ENCODE results near the gene PRKAR1B.

PRKAR1B gene

DNA sequence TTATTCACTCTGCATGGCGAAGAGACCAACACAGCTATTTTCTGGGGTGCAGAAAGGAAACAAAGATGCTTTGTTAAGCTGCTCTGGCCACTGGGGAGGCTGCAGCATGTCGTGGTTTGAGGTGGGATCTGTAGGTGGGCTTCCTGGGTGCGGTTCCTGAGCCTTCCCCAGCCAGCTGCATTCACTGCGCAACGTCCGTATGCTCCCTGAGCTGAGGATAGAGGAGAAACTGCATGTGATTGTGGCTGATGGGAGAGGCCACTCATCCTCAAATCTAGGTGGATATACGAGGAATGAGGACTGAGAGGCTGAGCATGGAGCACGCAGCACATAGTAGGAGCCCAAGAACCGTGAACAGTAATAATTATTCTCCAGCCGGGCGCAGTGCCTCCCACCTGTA, 10.4 kb downstream of the PRKAR1B start:
- H3K9ac ChIP-seq (ENCODE audit: low read length), result no peak overlapping the region
- no peak for TF ChIP-seq EZH2 (IDR thresholded peaks at IDR 0.05; ENCODE audit: borderline replicate concordance, low read length)
- TF ChIP-seq, protein P1, sequence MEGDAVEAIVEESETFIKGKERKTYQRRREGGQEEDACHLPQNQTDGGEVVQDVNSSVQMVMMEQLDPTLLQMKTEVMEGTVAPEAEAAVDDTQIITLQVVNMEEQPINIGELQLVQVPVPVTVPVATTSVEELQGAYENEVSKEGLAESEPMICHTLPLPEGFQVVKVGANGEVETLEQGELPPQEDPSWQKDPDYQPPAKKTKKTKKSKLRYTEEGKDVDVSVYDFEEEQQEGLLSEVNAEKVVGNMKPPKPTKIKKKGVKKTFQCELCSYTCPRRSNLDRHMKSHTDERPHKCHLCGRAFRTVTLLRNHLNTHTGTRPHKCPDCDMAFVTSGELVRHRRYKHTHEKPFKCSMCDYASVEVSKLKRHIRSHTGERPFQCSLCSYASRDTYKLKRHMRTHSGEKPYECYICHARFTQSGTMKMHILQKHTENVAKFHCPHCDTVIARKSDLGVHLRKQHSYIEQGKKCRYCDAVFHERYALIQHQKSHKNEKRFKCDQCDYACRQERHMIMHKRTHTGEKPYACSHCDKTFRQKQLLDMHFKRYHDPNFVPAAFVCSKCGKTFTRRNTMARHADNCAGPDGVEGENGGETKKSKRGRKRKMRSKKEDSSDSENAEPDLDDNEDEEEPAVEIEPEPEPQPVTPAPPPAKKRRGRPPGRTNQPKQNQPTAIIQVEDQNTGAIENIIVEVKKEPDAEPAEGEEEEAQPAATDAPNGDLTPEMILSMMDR (IDR thresholded peaks at IDR 0.05; ENCODE audit: low read length), result no peak
- peaks cover 3% of the 10 kb centered on the region; the same call in 1 of the 2 replicates for H3K9me3 ChIP-seq (ENCODE audit: low read length)
- H3K4me3 ChIP-seq (ENCODE audit: low read depth, low read length, poor library complexity, severe bottlenecking), result no peak overlapping the region
- H4K20me1 ChIP-seq (ENCODE audit: insufficient read depth, low read length), result no peaks in the 10 kb centered on the region
- no peaks in the 10 kb centered on the region; the same call in 1 of the 2 replicates for H3K36me3 ChIP-seq (ENCODE audit: insufficient read depth, low read length)
- H3K4me1 ChIP-seq (ENCODE audit: insufficient read depth, low read length, severe bottlenecking), result no peaks in the 10 kb centered on the region
- no peaks in the 10 kb centered on the region for H3K9me2 ChIP-seq (ENCODE audit: low read depth, low read length)
- no peak overlapping the region for H3K27ac ChIP-seq (ENCODE audit: low read depth, low read length, poor library complexity, severe bottlenecking)
- H2AFZ ChIP-seq (ENCODE audit: low read length), result no peak overlapping the region
- H3F3A ChIP-seq (ENCODE audit: insufficient read depth, low read length), result no peaks in the 10 kb centered on the region
- no peaks in the 10 kb centered on the region for H3K79me2 ChIP-seq (ENCODE audit: insufficient read depth, low read length)
- H3K27me3 ChIP-seq (ENCODE audit: insufficient read depth, low read length), result no peaks in the 10 kb centered on the region
- no peak overlapping the region for H3K4me2 ChIP-seq (ENCODE audit: low read length)

DNA sequence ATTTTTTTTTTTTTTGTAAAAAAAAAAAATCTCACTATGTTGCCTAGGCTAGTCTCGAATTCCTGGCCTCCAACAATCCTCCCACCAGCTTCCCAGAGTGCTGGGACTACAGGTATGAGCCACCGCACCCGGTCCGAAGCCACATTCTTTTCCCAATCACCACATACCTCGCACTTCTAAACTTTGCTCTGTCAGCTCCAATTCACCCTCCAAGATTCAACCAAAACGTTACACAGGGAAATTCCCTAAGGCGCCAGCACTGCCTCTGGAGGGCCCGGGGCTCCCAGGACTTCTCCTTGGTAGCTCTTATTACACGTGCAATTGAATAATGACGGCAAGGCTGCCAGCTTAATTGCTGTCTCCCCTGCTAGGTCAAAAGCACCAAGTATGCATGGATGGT, 10.9 kb downstream of the PRKAR1B start:
- H3F3A ChIP-seq (ENCODE audit: insufficient read depth, low read length), result no peaks in the 10 kb centered on the region
- peaks cover 3% of the 10 kb centered on the region; the same call in 1 of the 2 replicates for H3K36me3 ChIP-seq (ENCODE audit: insufficient read depth, low read length)
- H2AFZ ChIP-seq (ENCODE audit: low read length), result no peak overlapping the region
- H3K9ac ChIP-seq (ENCODE audit: low read length), result no peak overlapping the region
- no peaks in the 10 kb centered on the region for H3K27me3 ChIP-seq (ENCODE audit: insufficient read depth, low read length)
- no peaks in the 10 kb centered on the region for H3K79me2 ChIP-seq (ENCODE audit: insufficient read depth, low read length)
- no peaks in the 10 kb centered on the region for H3K4me1 ChIP-seq (ENCODE audit: insufficient read depth, low read length, severe bottlenecking)
- H3K9me2 ChIP-seq (ENCODE audit: low read depth, low read length), result no peaks in the 10 kb centered on the region
- TF ChIP-seq, protein P1 (IDR thresholded peaks at IDR 0.05; ENCODE audit: low read length), result no peak
- TF ChIP-seq EZH2 (IDR thresholded peaks at IDR 0.05; ENCODE audit: borderline replicate concordance, low read length), result no peak
- H4K20me1 ChIP-seq (ENCODE audit: insufficient read depth, low read length), result no peaks in the 10 kb centered on the region
- no peak overlapping the region for H3K27ac ChIP-seq (ENCODE audit: low read depth, low read length, poor library complexity, severe bottlenecking)
- no peak overlapping the region for H3K4me2 ChIP-seq (ENCODE audit: low read length)
- 0 out of 2 replicates have a peak, but pooled peaks cover 3% of the 10 kb centered on the region for H3K9me3 ChIP-seq (ENCODE audit: low read length)
- no peak overlapping the region for H3K4me3 ChIP-seq (ENCODE audit: low read depth, low read length, poor library complexity, severe bottlenecking)

DNA sequence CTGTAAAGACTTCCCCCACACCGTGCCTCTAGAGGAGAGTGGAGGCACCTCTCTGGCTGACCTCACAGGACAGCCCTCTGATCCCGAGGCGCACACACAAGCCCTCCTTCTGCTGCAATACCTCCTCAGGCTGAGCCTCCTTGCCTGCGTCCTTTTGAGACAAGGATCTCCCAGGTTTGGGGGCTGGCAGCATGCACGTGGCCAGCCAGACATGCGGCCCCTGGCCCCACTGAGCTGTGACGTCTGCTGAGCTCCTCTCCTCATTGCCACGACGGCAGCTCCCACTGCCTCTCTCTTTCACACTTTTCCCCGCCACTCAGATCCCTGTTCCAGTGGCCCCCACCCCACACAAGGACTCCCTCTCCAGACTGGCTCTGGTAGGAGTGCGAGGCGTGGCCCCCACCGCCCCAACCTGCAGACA, 12.8 kb downstream of the PRKAR1B start:
- TF ChIP-seq, protein P1 (IDR thresholded peaks at IDR 0.05; ENCODE audit: low read length), result no peak
- TF ChIP-seq EZH2 (IDR thresholded peaks at IDR 0.05; ENCODE audit: borderline replicate concordance, low read length), result no peak
- no peaks in the 10 kb centered on the region for H4K20me1 ChIP-seq (ENCODE audit: insufficient read depth, low read length)
- peaks cover 10% of the 10 kb centered on the region for H3K36me3 ChIP-seq (ENCODE audit: insufficient read depth, low read length)

More for the DNA sequence above, 12.8 kb downstream of the PRKAR1B start:
- Histone ChIP-seq H3K9me3 (ENCODE audit: low read length) (no peaks in the 10 kb centered on the region), H3K27ac (ENCODE audit: low read depth, low read length, poor library complexity, severe bottlenecking) (no peak overlapping the region), H3K9ac (ENCODE audit: low read length) (no peak overlapping the region), H3K27me3 (ENCODE audit: insufficient read depth, low read length) (no peaks in the 10 kb centered on the region), H3K9me2 (ENCODE audit: low read depth, low read length) (no peaks in the 10 kb centered on the region), H3K4me1 (ENCODE audit: insufficient read depth, low read length, severe bottlenecking) (no peaks in the 10 kb centered on the region), H3K4me2 (ENCODE audit: low read length) (no peak overlapping the region), H2AFZ (ENCODE audit: low read length) (no peak overlapping the region), H3F3A (ENCODE audit: insufficient read depth, low read length) (no peaks in the 10 kb centered on the region), H3K4me3 (ENCODE audit: low read depth, low read length, poor library complexity, severe bottlenecking) (no peak overlapping the region), H3K79me2 (ENCODE audit: insufficient read depth, low read length) (no peaks in the 10 kb centered on the region)

All from OCI-LY1 (cell line).